ENCODE results near the gene TMEM202.
"Not testable (repeated sequence)": the region's sequence is repeated elsewhere in the genome, so short reads cannot be mapped to it uniquely, and the experiment has no call there.

The TMEM202 gene

GRCh38 chr15:72397796-72398588 lies at the start of gene TMEM202:
TMEM202 (plus strand) TSS chr15:72398305; CDS start chr15:72398327, 22 bp downstream.
- DNase-seq (ENCODE audit: low read depth): no peak

- peak; percentile 44 for DNase-seq (ENCODE audit: low read depth)
Measured at GRCh38 chr15:72353266-72353665, 44.8 kb upstream of the TMEM202 start.

- no peak for DNase-seq (ENCODE audit: low read depth)
Measured at GRCh38 chr15:72354496-72354895, 43.6 kb upstream of the TMEM202 start.

- no peak for DNase-seq (ENCODE audit: low read depth)
Measured at GRCh38 chr15:72358121-72358520, 40.0 kb upstream of the TMEM202 start.

GRCh38 chr15:72358650-72359171 lies 39.4 kb upstream of the TMEM202 start:
- DNase-seq (ENCODE audit: low read depth): peak; percentile 67

- DNase-seq (ENCODE audit: low read depth): no peak
Measured at GRCh38 chr15:72361176-72361575, 36.9 kb upstream of the TMEM202 start.

- no peak for DNase-seq (ENCODE audit: low read depth)
Measured at GRCh38 chr15:72365844-72366243, 32.3 kb upstream of the TMEM202 start.

- DNase-seq (ENCODE audit: low read depth): no peak
Measured at GRCh38 chr15:72368325-72368724, 29.8 kb upstream of the TMEM202 start.

GRCh38 chr15:72368899-72369298 lies 29.2 kb upstream of the TMEM202 start:
- DNase-seq (ENCODE audit: low read depth): no peak

- DNase-seq (ENCODE audit: low read depth): no peak
Measured at GRCh38 chr15:72369964-72370363, 28.1 kb upstream of the TMEM202 start.

GRCh38 chr15:72372361-72372760 lies 25.7 kb upstream of the TMEM202 start:
- DNase-seq (ENCODE audit: low read depth): no peak

GRCh38 chr15:72375501-72375845 lies 22.6 kb upstream of the TMEM202 start:
- no peak for DNase-seq (ENCODE audit: low read depth)

- peak; percentile 93 for DNase-seq (ENCODE audit: low read depth)
Measured at GRCh38 chr15:72375846-72376581, 22.1 kb upstream of the TMEM202 start, which contains the start of gene HEXA. HEXA (minus strand) TSS chr15:72376014; CDS start chr15:72375972, 42 bp downstream.

- no peak for DNase-seq (ENCODE audit: low read depth)
Measured at GRCh38 chr15:72377331-72377730, 20.8 kb upstream of the TMEM202 start.

- DNase-seq (ENCODE audit: low read depth): not testable (repeated sequence)
Measured at GRCh38 chr15:72379106-72379505, 19.0 kb upstream of the TMEM202 start.

- DNase-seq (ENCODE audit: low read depth): no peak
Measured at GRCh38 chr15:72379856-72380430, 18.2 kb upstream of the TMEM202 start.

- DNase-seq (ENCODE audit: low read depth): no peak
Measured at GRCh38 chr15:72380743-72381142, 17.4 kb upstream of the TMEM202 start.

- peak; percentile 36 for DNase-seq (ENCODE audit: low read depth)
Measured at GRCh38 chr15:72382146-72382545, 16.0 kb upstream of the TMEM202 start.

GRCh38 chr15:72387741-72388140 lies 10.4 kb upstream of the TMEM202 start:
- DNase-seq (ENCODE audit: low read depth): no peak

- no peak for DNase-seq (ENCODE audit: low read depth)
Measured at GRCh38 chr15:72389231-72389630, 8.9 kb upstream of the TMEM202 start.

- DNase-seq (ENCODE audit: low read depth): not testable (repeated sequence)
Measured at GRCh38 chr15:72396331-72396730, 1.8 kb upstream of the TMEM202 start.

- no peak for DNase-seq (ENCODE audit: low read depth)
Measured at GRCh38 chr15:72398648-72399047, 543 bp downstream of the TMEM202 start.

- no peak for DNase-seq (ENCODE audit: low read depth)
Measured at GRCh38 chr15:72402726-72403125, 4.6 kb downstream of the TMEM202 start.

Data from ELR (cell line).